Brain microvascular endothelial cell (primary cell): ENCODE measurements around the gene COL23A1.

ENCODE experiments used
- DNase-seq: peaks from one replicate; pipeline ENCODE4 v3.0.0-alpha.2; 2020
- H3K27ac ChIP-seq: fragments of 250-450 bp; sonication (Bioruptor Pico); 2 replicates; pipeline ENCODE4 v1.5.1; 2020; ENCODE audit warnings: mild to moderate bottlenecking, moderate library complexity
- H3K27me3 ChIP-seq: fragments of 250-450 bp; sonication (Bioruptor Pico); replicated peaks from 2 replicates; pipeline ENCODE4 v1.5.1; 2020; ENCODE audit warnings: mild to moderate bottlenecking
- H3K36me3 ChIP-seq: fragments of 250-450 bp; sonication (Bioruptor Pico); replicated peaks from 2 replicates; pipeline ENCODE4 v1.5.1; 2020; ENCODE audit warnings: mild to moderate bottlenecking
- H3K4me3 ChIP-seq: 2 replicates; pipeline ENCODE4 v1.5.1; 2011; ENCODE audit warnings: low read depth, mild to moderate bottlenecking, control low read depth, low read length, moderate library complexity
- CTCF ChIP-seq: IDR thresholded peaks from 2 replicates; pipeline ENCODE4 v1.5.1; 2011; ENCODE audit warnings: low read depth, mild to moderate bottlenecking, moderate library complexity, low read length, control low read depth, inconsistent platforms; ENCODE audit errors: missing control alignments
- in situ Hi-C: cut with HindIII; loops from 2 replicates; pipeline ENCODE4 v1.10.0; 2017; ENCODE audit warnings: low sequenced_read_pairs, low pct_ligation_motif_present

COL23A1 gene

DNA sequence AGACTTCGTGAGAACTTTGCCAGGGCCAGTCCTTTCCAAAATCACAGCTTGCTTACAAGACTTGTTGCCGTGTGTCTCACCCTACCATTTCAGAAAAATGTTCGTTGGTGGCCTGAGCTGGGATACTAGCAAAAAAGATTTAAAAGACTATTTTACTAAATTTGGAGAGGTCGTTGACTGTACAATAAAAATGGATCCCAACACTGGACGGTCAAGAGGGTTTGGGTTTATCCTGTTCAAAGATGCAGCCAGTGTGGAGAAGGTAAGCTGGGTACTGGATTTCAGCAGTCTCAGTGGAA, 384.5 kb downstream of the COL23A1 start:
- no peak overlapping the region for H3K27ac ChIP-seq
- DNase-seq = no peak
- TF ChIP-seq CTCF = no peak
- peak overlapping the region; percentile 97 for H3K4me3 ChIP-seq
- H3K27me3 ChIP-seq = no peaks in the 10 kb centered on the region
- peaks cover 59% of the 10 kb centered on the region for H3K36me3 ChIP-seq
- in situ Hi-C loops = no loop called here

DNA sequence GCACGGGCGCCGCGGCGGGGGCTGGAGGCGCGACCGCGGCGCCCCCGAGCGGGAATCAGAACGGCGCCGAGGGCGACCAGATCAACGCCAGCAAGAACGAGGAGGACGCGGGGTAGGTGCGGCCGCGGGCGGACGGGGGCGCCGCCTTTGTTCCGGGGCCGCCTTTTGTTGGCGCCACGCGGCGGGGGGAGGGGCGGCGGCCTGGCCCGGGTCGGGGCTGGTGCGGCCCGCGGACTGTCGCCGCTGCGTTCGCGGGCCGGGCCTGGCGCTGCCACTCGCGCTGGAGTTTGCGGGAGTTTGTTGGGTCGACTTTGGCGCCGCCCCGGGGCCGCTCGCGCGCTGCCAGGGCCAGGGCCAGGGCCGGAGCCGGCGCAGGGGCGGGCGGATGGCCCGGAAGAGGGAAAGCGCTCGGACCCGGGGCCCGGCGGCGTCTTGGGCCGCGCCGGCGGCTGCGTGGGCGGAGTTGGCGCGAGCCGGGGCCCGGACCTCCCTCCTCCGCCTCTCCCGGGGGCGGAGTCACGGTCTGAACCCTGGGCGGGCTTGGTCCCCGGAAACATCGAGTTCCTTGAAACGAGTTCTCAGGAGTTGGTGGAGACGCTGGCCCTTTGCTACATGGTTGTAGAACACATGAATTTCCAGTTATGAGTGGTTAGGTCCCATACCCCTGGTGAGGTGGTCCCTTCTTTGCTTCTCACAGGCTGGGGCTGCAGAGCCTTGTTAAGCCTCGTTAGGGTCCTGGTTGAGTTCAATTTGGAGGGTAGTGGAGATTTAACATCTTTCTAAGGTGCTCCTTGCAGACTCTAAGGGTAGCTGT, 385.1 kb downstream of the COL23A1 start:
- peak overlapping the region; percentile 97 for H3K4me3 ChIP-seq
- H3K27me3 ChIP-seq = no peaks in the 10 kb centered on the region
- TF ChIP-seq CTCF = no peak
- in situ Hi-C loops = no loop called here
- H3K36me3 ChIP-seq = peaks cover 53% of the 10 kb centered on the region
- DNase-seq = peak; percentile 41
- peak overlapping the region; percentile 82 for H3K27ac ChIP-seq

DNA sequence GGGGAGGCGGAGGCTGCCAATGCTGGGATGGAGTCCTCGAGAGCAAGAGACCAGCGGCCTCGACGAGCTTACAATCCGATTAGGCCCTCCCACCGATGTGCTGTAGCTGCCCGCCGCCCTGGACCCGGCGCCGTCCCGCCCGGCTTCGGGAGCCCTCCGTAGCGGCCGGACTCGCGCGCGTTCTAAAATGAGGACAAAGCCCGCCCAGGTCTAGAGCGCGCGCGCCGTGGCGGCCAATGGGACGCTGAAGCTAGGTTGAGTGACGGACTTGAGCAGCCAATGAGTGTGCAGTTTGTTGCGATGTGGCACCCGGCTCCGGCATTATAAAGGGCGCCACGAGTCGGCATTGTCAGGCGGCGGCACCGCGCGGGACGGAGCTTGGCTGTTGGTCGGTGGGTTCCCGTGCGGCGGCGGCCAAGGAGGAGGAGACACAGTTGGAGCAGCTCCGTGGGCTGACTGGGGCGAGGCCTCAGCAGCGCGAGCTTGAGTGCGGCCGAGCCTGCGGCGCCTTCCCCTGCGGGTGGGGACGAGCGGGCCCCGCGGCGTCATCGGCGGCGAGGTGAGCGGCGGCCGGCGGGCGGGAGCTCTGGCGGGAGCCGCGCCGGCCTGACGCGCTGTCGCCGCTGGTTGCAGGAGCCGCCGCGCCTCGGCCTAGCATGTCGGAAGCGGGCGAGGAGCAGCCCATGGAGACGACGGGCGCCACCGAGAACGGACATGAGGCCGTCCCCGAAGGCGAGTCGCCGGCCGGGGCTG, 385.8 kb downstream of the COL23A1 start, which contains the start of gene HNRNPAB:
HNRNPAB (plus strand) TSS at position 352 of the 753 bp plus-strand sequence; CDS start at position 657, 305 bp downstream.
- H3K36me3 ChIP-seq = peaks cover 45% of the 10 kb centered on the region
- H3K4me3 ChIP-seq = peak within 1 kb of the TSS; percentile 97
- peak within 1 kb of the TSS; percentile 82 for H3K27ac ChIP-seq
- DNase-seq = peak; percentile 92
- no peak for TF ChIP-seq CTCF
- in situ Hi-C loops = no loop called here
- no peaks in the 10 kb centered on the region for H3K27me3 ChIP-seq

- H3K27ac ChIP-seq = no peak overlapping the region
- DNase-seq = no peak
- peak overlapping the region; percentile 97 for H3K4me3 ChIP-seq
- H3K27me3 ChIP-seq = no peaks in the 10 kb centered on the region
- TF ChIP-seq CTCF = no peak
- peaks cover 39% of the 10 kb centered on the region for H3K36me3 ChIP-seq
- in situ Hi-C loops = no loop called here
These were observed 386.5 kb downstream of the COL23A1 start for GRCh38 chr5:178203670-178204181.

- peaks cover 28% of the 10 kb centered on the region for H3K36me3 ChIP-seq
- no peak for TF ChIP-seq CTCF
- H3K4me3 ChIP-seq = no peak overlapping the region
- no peaks in the 10 kb centered on the region for H3K27me3 ChIP-seq
- H3K27ac ChIP-seq = no peak overlapping the region
- in situ Hi-C loops = no loop called here
- no peak for DNase-seq
These were observed 387.7 kb downstream of the COL23A1 start for GRCh38 chr5:178202541-178202940.
